DOHH2 (cell line): Measurements from ENCODE around the gene DMD.

Experiments
- H3F3A ChIP-seq: fragments of 200-600 bp; sonication (generic), shearing (Covaris generic); 2 replicates; pipeline ENCODE4 v1.6.0; 2016; ENCODE audit warnings: antibody characterized with exemption, mild to moderate bottlenecking; ENCODE audit not compliant: control insufficient read depth, insufficient read depth
- H3K27ac ChIP-seq: fragments of 200-600 bp; sonication (generic); 2 replicates; pipeline ENCODE4 v1.5.1; 2014; ENCODE audit warnings: low read depth, mild to moderate bottlenecking, low read length, moderate library complexity
- H3K27me3 ChIP-seq: fragments of 200-600 bp; sonication (generic); 2 replicates; pipeline ENCODE4 v1.6.1; 2014; ENCODE audit warnings: mild to moderate bottlenecking, low read length, mixed read lengths; ENCODE audit not compliant: control insufficient read depth
- H3K36me3 ChIP-seq: fragments of 200-600 bp; sonication (generic); 2 replicates; pipeline ENCODE4 v1.6.1; 2014; ENCODE audit warnings: mild to moderate bottlenecking, low read length, moderate library complexity, mixed read lengths; ENCODE audit not compliant: control insufficient read depth
- H3K4me1 ChIP-seq: fragments of 200-600 bp; sonication (generic); 2 replicates; pipeline ENCODE4 v1.6.1; 2014; ENCODE audit warnings: mild to moderate bottlenecking, low read length, mixed read lengths; ENCODE audit not compliant: control insufficient read depth
- H3K4me2 ChIP-seq: fragments of 200-600 bp; sonication (generic); 2 replicates; pipeline ENCODE4 v1.6.0; 2014; ENCODE audit warnings: mild to moderate bottlenecking, low read length, moderate library complexity
- H3K4me3 ChIP-seq: fragments of 200-600 bp; sonication (generic); 2 replicates; pipeline ENCODE4 v1.5.1; 2014; ENCODE audit warnings: mild to moderate bottlenecking, low read length, mixed read lengths
- H3K79me2 ChIP-seq: fragments of 200-600 bp; sonication (generic); 2 replicates; pipeline ENCODE4 v1.6.1; 2014; ENCODE audit warnings: mild to moderate bottlenecking, low read length, mixed read lengths; ENCODE audit not compliant: control insufficient read depth
- H3K9me2 ChIP-seq: fragments of 200-600 bp; sonication (generic); replicated peaks from 2 replicates; pipeline ENCODE4 v1.6.1; 2014; ENCODE audit warnings: mild to moderate bottlenecking, low read length, mixed read lengths; ENCODE audit not compliant: control insufficient read depth
- H3K9me3 ChIP-seq: fragments of 200-600 bp; sonication (generic); 2 replicates; pipeline ENCODE4 v1.6.1; 2014; ENCODE audit warnings: antibody characterized with exemption, low read length, mixed read lengths; ENCODE audit not compliant: control insufficient read depth, insufficient read depth
- H4K20me1 ChIP-seq: fragments of 200-600 bp; sonication (generic); 2 replicates; pipeline ENCODE4 v1.6.0; 2014; ENCODE audit warnings: low read depth, mild to moderate bottlenecking, antibody characterized with exemption, low read length, moderate library complexity; ENCODE audit not compliant: control insufficient read depth, insufficient read depth
- CTCF ChIP-seq: fragments of 200-600 bp; sonication (generic); IDR thresholded peaks from one replicate; pipeline ENCODE4 v1.5.1; 2014; ENCODE audit warnings: antibody characterized with exemption, mild to moderate bottlenecking, low read depth, low read length; ENCODE audit not compliant: poor library complexity, severe bottlenecking
- EZH2phosphoT487 ChIP-seq: fragments of 200-600 bp; sonication (generic); IDR thresholded peaks from 2 replicates; pipeline ENCODE4 v1.6.1; 2017; ENCODE audit warnings: borderline replicate concordance, mild to moderate bottlenecking, antibody characterized with exemption, low read length, moderate library complexity, mixed read lengths

Gene DMD

GRCh38 chrX:31436424-31436823 is 1774.9 kb downstream of the DMD start:
- H4K20me1 ChIP-seq, result no peaks in the 10 kb centered on the region
- no peak overlapping the region for H3K27ac ChIP-seq
- no peaks in the 10 kb centered on the region for H3K79me2 ChIP-seq
- no peaks in the 10 kb centered on the region for H3K9me2 ChIP-seq
- H3K36me3 ChIP-seq, result no peaks in the 10 kb centered on the region
- TF ChIP-seq EZH2phosphoT487, result no peak
- no peak for TF ChIP-seq CTCF
- no peak overlapping the region for H3K4me3 ChIP-seq
- no peaks in the 10 kb centered on the region for H3K4me1 ChIP-seq
- H3K4me2 ChIP-seq, result no peak overlapping the region
- H3K9me3 ChIP-seq, result no peaks in the 10 kb centered on the region
- H3F3A ChIP-seq, result no peaks in the 10 kb centered on the region
- H3K27me3 ChIP-seq, result no peaks in the 10 kb centered on the region

GRCh38 chrX:31435592-31435991 is 1775.8 kb downstream of the DMD start:
- Histone ChIP-seq H3K4me1 (no peaks in the 10 kb centered on the region), H3K4me2 (no peak overlapping the region), H3F3A (no peaks in the 10 kb centered on the region), H3K27ac (no peak overlapping the region), H3K79me2 (no peaks in the 10 kb centered on the region), H4K20me1 (no peaks in the 10 kb centered on the region), H3K27me3 (no peaks in the 10 kb centered on the region), H3K4me3 (no peak overlapping the region), H3K9me3 (no peaks in the 10 kb centered on the region), H3K36me3 (no peaks in the 10 kb centered on the region), H3K9me2 (no peaks in the 10 kb centered on the region)
- TF ChIP-seq CTCF (no peak), EZH2phosphoT487 (no peak)

- no peak overlapping the region for H3K4me2 ChIP-seq
- no peak overlapping the region for H3K27ac ChIP-seq
- H3K4me1 ChIP-seq, result no peaks in the 10 kb centered on the region
- H3K9me3 ChIP-seq, result no peaks in the 10 kb centered on the region
- H3K79me2 ChIP-seq, result no peaks in the 10 kb centered on the region
- TF ChIP-seq CTCF (no peak), EZH2phosphoT487 (no peak)
- no peaks in the 10 kb centered on the region for H3F3A ChIP-seq
- H3K36me3 ChIP-seq, result no peaks in the 10 kb centered on the region
- H3K27me3 ChIP-seq, result no peaks in the 10 kb centered on the region
- no peak overlapping the region for H3K4me3 ChIP-seq
- no peaks in the 10 kb centered on the region for H3K9me2 ChIP-seq
- no peaks in the 10 kb centered on the region for H4K20me1 ChIP-seq
Observed at GRCh38 chrX:31433856-31434255, 1777.5 kb downstream of the DMD start.

- no peaks in the 10 kb centered on the region for H3K4me1 ChIP-seq
- H3K9me2 ChIP-seq, result no peaks in the 10 kb centered on the region
- no peaks in the 10 kb centered on the region for H3F3A ChIP-seq
- H3K27ac ChIP-seq, result no peak overlapping the region
- H3K79me2 ChIP-seq, result no peaks in the 10 kb centered on the region
- no peaks in the 10 kb centered on the region for H4K20me1 ChIP-seq
- no peak overlapping the region for H3K4me2 ChIP-seq
- no peak for TF ChIP-seq EZH2phosphoT487
- no peak for TF ChIP-seq CTCF
- no peak overlapping the region for H3K4me3 ChIP-seq
- H3K27me3 ChIP-seq, result no peaks in the 10 kb centered on the region
- no peaks in the 10 kb centered on the region for H3K36me3 ChIP-seq
- no peaks in the 10 kb centered on the region for H3K9me3 ChIP-seq
Observed at GRCh38 chrX:31429915-31430314, 1781.4 kb downstream of the DMD start.
